Dermis blood vessel endothelial cell (primary cell): ENCODE data around the gene ARHGAP45. TPM values are rescaled to one million over a fixed set of nuclear protein-coding genes. Genes with fewer than 3 reads are reported as not detected.
"Not testable (repeated sequence)": the region's sequence is repeated elsewhere in the genome, so short reads cannot be mapped to it uniquely, and the experiment has no call there.

Experiments
- DNase-seq: peaks from one replicate; pipeline ENCODE4 v3.0.0; 2010
- total RNA-seq: library from RNA; depleted of rRNA; stranded (reverse); fragments of >200 nt; gene quantifications from 2 replicates; pipeline ENCODE4 v1.2.3, GENCODE V29; 2014

The ARHGAP45 gene
- total RNA-seq, 1 donor from 2014 or later: 40.3 TPM

- no peak for DNase-seq
Observed at GRCh38 chr19:1105873-1106840, 39.2 kb downstream of the ARHGAP45 start.

- DNase-seq: peak; percentile 46
Observed at GRCh38 chr19:1106841-1107660, 40.1 kb downstream of the ARHGAP45 start.

GRCh38 chr19:1107661-1108261 lies 40.8 kb downstream of the ARHGAP45 start:
- no peak for DNase-seq

GRCh38 chr19:1108291-1109031 lies 41.5 kb downstream of the ARHGAP45 start:
- DNase-seq: no peak

GRCh38 chr19:1109032-1109551 lies 42.1 kb downstream of the ARHGAP45 start:
- DNase-seq: no peak

- no peak for DNase-seq
Observed at GRCh38 chr19:1109697-1110671, 43.0 kb downstream of the ARHGAP45 start.

- DNase-seq: no peak
Observed at GRCh38 chr19:1110809-1111640, 44.1 kb downstream of the ARHGAP45 start.

GRCh38 chr19:1111641-1112267 lies 44.8 kb downstream of the ARHGAP45 start:
- no peak for DNase-seq

GRCh38 chr19:1112268-1113029 lies 45.5 kb downstream of the ARHGAP45 start:
- no peak for DNase-seq

GRCh38 chr19:1113030-1113985 lies 46.3 kb downstream of the ARHGAP45 start:
- peak; percentile 98 for DNase-seq

- DNase-seq: no peak
Observed at GRCh38 chr19:1113986-1114483, 47.1 kb downstream of the ARHGAP45 start.

- DNase-seq: not testable (repeated sequence)
Observed at GRCh38 chr19:1114728-1115127, 47.8 kb downstream of the ARHGAP45 start.

GRCh38 chr19:1115646-1116420 lies 48.9 kb downstream of the ARHGAP45 start:
- DNase-seq: no peak

GRCh38 chr19:1116726-1117581 lies 50.0 kb downstream of the ARHGAP45 start:
- no peak for DNase-seq

- DNase-seq: no peak
Observed at GRCh38 chr19:1117654-1118053, 50.7 kb downstream of the ARHGAP45 start.
